Neural cell (in vitro differentiated cells): ENCODE measurements around the gene NCKAP5L. TPM values are rescaled to one million over a fixed set of nuclear protein-coding genes. Genes with fewer than 3 reads are reported as not detected.

Source experiments
- H2AFZ ChIP-seq: fragments of 200-600, 300-800 bp; sonication (generic), shearing (Covaris generic); 2 replicates; pipeline ENCODE4 v1.6.0; 2014; ENCODE audit warnings: low read depth, mild to moderate bottlenecking, antibody characterized with exemption, low read length, moderate library complexity
- H3F3A ChIP-seq: fragments of 200-600 bp; shearing (Covaris generic); 2 replicates; pipeline ENCODE4 v1.6.1; 2016; ENCODE audit warnings: mild to moderate bottlenecking, moderate library complexity, mixed read lengths, antibody characterized with exemption, low read length; ENCODE audit not compliant: insufficient read depth, poor library complexity, severe bottlenecking
- H3K27ac ChIP-seq: fragments of 200-600, 300-800 bp; sonication (generic), shearing (Covaris generic); 2 replicates; pipeline ENCODE4 v1.5.1; 2014; ENCODE audit warnings: mild to moderate bottlenecking, low read length, moderate library complexity
- H3K27me3 ChIP-seq: fragments of 300-800, 200-600 bp; sonication (generic), shearing (Covaris generic); 2 replicates; pipeline ENCODE4 v1.6.0; 2014; ENCODE audit warnings: mild to moderate bottlenecking, low read depth, low read length, moderate library complexity; ENCODE audit not compliant: insufficient read depth
- H3K36me3 ChIP-seq: fragments of 300-800, 200-600 bp; sonication (generic), shearing (Covaris generic); 2 replicates; pipeline ENCODE4 v1.5.1; 2014; ENCODE audit warnings: mild to moderate bottlenecking, antibody characterized with exemption, low read length, moderate library complexity; ENCODE audit not compliant: insufficient read depth
- H3K4me2 ChIP-seq: fragments of 300-800, 200-600 bp; sonication (generic), shearing (Covaris generic); 2 replicates; pipeline ENCODE4 v1.6.0; 2014; ENCODE audit warnings: mild to moderate bottlenecking, low read length
- H3K4me3 ChIP-seq: fragments of 300-800, 200-600 bp; sonication (generic), shearing (Covaris generic); 2 replicates; pipeline ENCODE4 v1.5.1; 2014; ENCODE audit warnings: mild to moderate bottlenecking, low read length, moderate library complexity
- H3K79me2 ChIP-seq: fragments of 200-600 bp; shearing (Covaris generic); replicated peaks from 2 replicates; pipeline ENCODE4 v1.6.0; 2014; ENCODE audit warnings: mild to moderate bottlenecking, low read length, moderate library complexity; ENCODE audit not compliant: insufficient read depth
- H3K9ac ChIP-seq: fragments of 300-800, 200-600 bp; sonication (generic), shearing (Covaris generic); 2 replicates; pipeline ENCODE4 v1.6.1; 2016; ENCODE audit warnings: mild to moderate bottlenecking, low read length, mixed read lengths
- H3K9me2 ChIP-seq: fragments of 200-600 bp; shearing (Covaris generic); 2 replicates; pipeline ENCODE4 v1.6.1; 2016; ENCODE audit warnings: mild to moderate bottlenecking, low read length, mixed read lengths; ENCODE audit not compliant: insufficient read depth
- H3K9me3 ChIP-seq: fragments of 200-600, 300-800 bp; sonication (generic), shearing (Covaris generic); 2 replicates; pipeline ENCODE4 v1.6.1; 2016; ENCODE audit warnings: mild to moderate bottlenecking, mixed run types, low read length, moderate library complexity, mixed read lengths
- H4K20me1 ChIP-seq: fragments of 200-600 bp; shearing (Covaris generic); 2 replicates; pipeline ENCODE4 v1.6.1; 2016; ENCODE audit warnings: mild to moderate bottlenecking, mixed run types; ENCODE audit not compliant: insufficient read depth
- CTCF ChIP-seq: fragments of 450-650 bp; IDR thresholded peaks from 2 replicates; pipeline ENCODE4 v1.5.1; 2014; ENCODE audit warnings: antibody characterized with exemption, mild to moderate bottlenecking, moderate library complexity; ENCODE audit not compliant: poor library complexity, severe bottlenecking
- EP300 ChIP-seq: fragments of 450-650 bp; conservative IDR thresholded peaks from 2 replicates; pipeline ENCODE4 v1.6.1; 2014; ENCODE audit warnings: antibody characterized with exemption, mild to moderate bottlenecking, moderate library complexity; ENCODE audit not compliant: poor library complexity, severe bottlenecking
- EZH2 ChIP-seq: fragments of 200-600, 300-800 bp; shearing (Covaris generic), sonication (generic); IDR thresholded peaks from 2 replicates; pipeline ENCODE4 v1.6.1; 2014; ENCODE audit warnings: antibody characterized with exemption, low read length, borderline replicate concordance, mild to moderate bottlenecking; ENCODE audit not compliant: insufficient read depth, poor library complexity, severe bottlenecking
- MXI1 ChIP-seq: fragments of 450-650 bp; conservative IDR thresholded peaks from 2 replicates; pipeline ENCODE4 v1.6.1; 2014; ENCODE audit warnings: antibody characterized with exemption, mild to moderate bottlenecking; ENCODE audit not compliant: poor library complexity, severe bottlenecking
- POLR2AphosphoS5 ChIP-seq: IDR thresholded peaks from 2 replicates; pipeline ENCODE4 v1.6.1; 2012
- RAD21 ChIP-seq: fragments of 450-650 bp; conservative IDR thresholded peaks from 2 replicates; pipeline ENCODE4 v1.6.1; 2014; ENCODE audit warnings: antibody characterized with exemption, mild to moderate bottlenecking, moderate library complexity
- REST ChIP-seq: IDR thresholded peaks from 2 replicates; pipeline ENCODE4 v1.6.1; 2012; ENCODE audit warnings: borderline replicate concordance
- SMC3 ChIP-seq: fragments of 450-650 bp; conservative IDR thresholded peaks from 2 replicates; pipeline ENCODE4 v1.6.1; 2014; ENCODE audit warnings: antibody characterized with exemption, mild to moderate bottlenecking, moderate library complexity; ENCODE audit not compliant: poor library complexity
- TAF1 ChIP-seq: IDR thresholded peaks from 2 replicates; pipeline ENCODE4 v1.6.1; 2012; ENCODE audit warnings: low read depth
- polyA plus RNA-seq: library from polyadenylated mRNA; depleted of rRNA; stranded (reverse); fragments of >200 nt; gene quantifications from 2 replicates; pipeline ENCODE4 v1.2.3, GENCODE V29; 2014

Gene NCKAP5L
- polyA plus RNA-seq, 1 donor from 2014 or later, result 6.2 TPM

- no peaks in the 10 kb centered on the region for H3K9me2 ChIP-seq
- H3K27ac ChIP-seq, result no peak overlapping the region
- H3K9me3 ChIP-seq, result no peaks in the 10 kb centered on the region
- H3K4me3 ChIP-seq, result no peak overlapping the region
- no peak overlapping the region for H2AFZ ChIP-seq
- peaks cover 42% of the 10 kb centered on the region for H3K79me2 ChIP-seq
- no peaks in the 10 kb centered on the region for H3F3A ChIP-seq
- no peaks in the 10 kb centered on the region for H3K36me3 ChIP-seq
- H3K9ac ChIP-seq, result no peak overlapping the region
- TF ChIP-seq REST, result no peak
- no peak for TF ChIP-seq CTCF
- TF ChIP-seq MXI1, result no peak
- TF ChIP-seq TAF1, result no peak
- no peak for TF ChIP-seq POLR2AphosphoS5
- TF ChIP-seq EP300, result no peak
- no peak for TF ChIP-seq EZH2
- no peak for TF ChIP-seq SMC3
- no peak for TF ChIP-seq RAD21
- no peaks in the 10 kb centered on the region for H3K27me3 ChIP-seq
- no peaks in the 10 kb centered on the region for H4K20me1 ChIP-seq
- H3K4me2 ChIP-seq, result no peak overlapping the region
Observed at GRCh38 chr12:49823951-49824350, 4.3 kb downstream of the NCKAP5L start.

GRCh38 chr12:49823350-49823749 lies 4.9 kb downstream of the NCKAP5L start:
- H3K27ac ChIP-seq, result no peak overlapping the region
- H3K27me3 ChIP-seq, result no peaks in the 10 kb centered on the region
- H3F3A ChIP-seq, result no peaks in the 10 kb centered on the region
- no peak overlapping the region for H3K4me3 ChIP-seq
- no peaks in the 10 kb centered on the region for H3K9me3 ChIP-seq
- no peak overlapping the region for H3K4me2 ChIP-seq
- no peaks in the 10 kb centered on the region for H3K36me3 ChIP-seq
- H3K9ac ChIP-seq, result no peak overlapping the region
- H2AFZ ChIP-seq, result no peak overlapping the region
- no peaks in the 10 kb centered on the region for H4K20me1 ChIP-seq
- H3K9me2 ChIP-seq, result no peaks in the 10 kb centered on the region
- peaks cover 42% of the 10 kb centered on the region for H3K79me2 ChIP-seq
- TF ChIP-seq REST, result no peak
